H1 (cell line): ENCODE measurements around the gene JOSD1. TPM values are rescaled to one million over a fixed set of nuclear protein-coding genes. Genes with fewer than 3 reads are reported as not detected.

Experiments
- CTCF ChIA-PET: fragments of 300-600 bp; sonication (Branson Sonifier 250); formaldehyde crosslinking; loops from one replicate; lab custom pipeline; 2021; ENCODE audit not compliant: partially characterized antibody; lab: Charles Lee
- POLR2A ChIA-PET: fragments of 300-600 bp; sonication (Branson Sonifier 250); formaldehyde crosslinking; loops from one replicate; lab custom pipeline; 2021; ENCODE audit warnings: inconsistent platforms; ENCODE audit not compliant: partially characterized antibody; lab: Charles Lee
- DNase-seq, 2 experiments: peaks; one replicate each; pipeline versions ENCODE4 v3.0.0 to v3.0.0-alpha.2; 2010 to 2022; ENCODE audit warnings: low spot score in 2 of 2, low read depth in 1 of 2, mixed read lengths in 1 of 2
- FAIRE-seq: peaks from 2 replicates; lab custom pipeline; 2011; peaks lifted over from hg19 to GRCh38; lab: Jason Lieb, UNC
- H2AFZ ChIP-seq: 2 replicates; pipeline ENCODE4 v1.8.1; 2012; ENCODE audit warnings: low read length, inconsistent platforms
- H2AK5ac ChIP-seq: 2 replicates; pipeline ENCODE4 v1.6.1; 2013; ENCODE audit warnings: low read depth, low read length
- H2BK120ac ChIP-seq: replicated peaks from 2 replicates; pipeline ENCODE3; 2013; ENCODE audit warnings: low read depth, low read length, inconsistent platforms
- H2BK12ac ChIP-seq: 2 replicates; pipeline ENCODE4 v1.6.1; 2013; ENCODE audit warnings: low read depth, low read length
- H2BK15ac ChIP-seq: 2 replicates; pipeline ENCODE4 v1.6.1; 2013; ENCODE audit warnings: low read length
- H2BK20ac ChIP-seq: 2 replicates; pipeline ENCODE4 v1.6.1; 2013; ENCODE audit warnings: low read length
- H2BK5ac ChIP-seq: 2 replicates; pipeline ENCODE4 v1.6.1; 2013; ENCODE audit warnings: low read depth, low read length
- H3K14ac ChIP-seq: 2 replicates; pipeline ENCODE4 v1.6.1; 2013; ENCODE audit warnings: inconsistent platforms; ENCODE audit not compliant: insufficient read length
- H3K18ac ChIP-seq: 2 replicates; pipeline ENCODE4 v1.6.1; 2013; ENCODE audit warnings: low read length; ENCODE audit errors: extremely low read depth
- H3K23ac ChIP-seq: 2 replicates; pipeline ENCODE4 v1.6.1; 2013; ENCODE audit warnings: inconsistent platforms; ENCODE audit not compliant: insufficient read length
- H3K23me2 ChIP-seq: 2 replicates; pipeline ENCODE4 v1.6.1; 2013; ENCODE audit warnings: low read depth, low read length
- H3K27ac ChIP-seq: 2 replicates; pipeline ENCODE4 v1.6.1; 2011; ENCODE audit warnings: low read depth, low read length, inconsistent platforms
- H3K27me3 ChIP-seq, 4 experiments: replicated peaks in 1 of 4; 1 replicate in 1 of 4; 2 replicates in 3 of 4; pipeline versions ENCODE4 v1.6.1 to v1.8.1; 2011 to 2013; ENCODE audit warnings: low read length in 3 of 4, mild to moderate bottlenecking in 3 of 4, inconsistent platforms in 2 of 4, mixed read lengths in 2 of 4, moderate library complexity in 1 of 4; ENCODE audit not compliant: control insufficient read depth in 3 of 4, insufficient read depth in 3 of 4; ENCODE audit errors: extremely low read depth in 1 of 4
- H3K36me3 ChIP-seq, 4 experiments: 2 replicates each; pipeline versions ENCODE4 v1.6.1 to v1.8.1; 2011 to 2013; ENCODE audit warnings: mild to moderate bottlenecking in 4 of 4, low read length in 3 of 4, moderate library complexity in 2 of 4, control low read depth in 1 of 4, inconsistent platforms in 1 of 4; ENCODE audit not compliant: insufficient read depth in 4 of 4, control insufficient read depth in 2 of 4
- H3K4ac ChIP-seq: replicated peaks from 2 replicates; pipeline ENCODE3; 2013; ENCODE audit warnings: low read length, low read depth, mixed read lengths, inconsistent platforms; ENCODE audit not compliant: insufficient read length
- H3K4me1 ChIP-seq, 4 experiments: replicated peaks in 1 of 4; 1 replicate in 1 of 4; 2 replicates in 3 of 4; pipeline versions ENCODE4 v1.6.1 to v1.8.1; 2011 to 2013; ENCODE audit warnings: low read length in 3 of 4, inconsistent platforms in 2 of 4, mixed read lengths in 1 of 4; ENCODE audit not compliant: insufficient read depth in 4 of 4, control insufficient read depth in 3 of 4
- H3K4me2 ChIP-seq, 2 experiments: 2 replicates each; pipeline versions ENCODE4 v1.6.1 to v1.8.1; 2011 to 2013; ENCODE audit warnings: low read depth in 2 of 2, low read length in 2 of 2, control low read depth in 1 of 2, inconsistent platforms in 1 of 2, mild to moderate bottlenecking in 1 of 2; ENCODE audit not compliant: insufficient read depth in 1 of 2
- H3K4me3 ChIP-seq, 4 experiments: fragments of 200-600, 300-600 bp in 1 of 4; sonication (generic), shearing (Covaris generic), sonication (Bioruptor Twin) in 1 of 4; 2 replicates each; pipeline versions ENCODE4 v1.5.1 to v1.8.1; 2011 to 2016; ENCODE audit warnings: low read length in 4 of 4, low read depth in 3 of 4, control low read depth in 2 of 4, inconsistent platforms in 2 of 4, mild to moderate bottlenecking in 2 of 4, mixed read lengths in 1 of 4, moderate library complexity in 1 of 4; ENCODE audit not compliant: insufficient read depth in 2 of 4; ENCODE audit errors: extremely low read depth in 1 of 4
- H3K56ac ChIP-seq: replicated peaks from 2 replicates; pipeline ENCODE3; 2013; ENCODE audit warnings: low read depth, mild to moderate bottlenecking, mixed read lengths, low read length, inconsistent platforms; ENCODE audit not compliant: insufficient read length
- H3K79me1 ChIP-seq: 2 replicates; pipeline ENCODE4 v1.6.1; 2013; ENCODE audit warnings: low read depth, low read length, control low read depth
- H3K79me2 ChIP-seq, 2 experiments: 2 replicates each; pipeline versions ENCODE4 v1.6.1 to v1.8.1; 2012 to 2013; ENCODE audit warnings: low read length in 2 of 2, mild to moderate bottlenecking in 2 of 2, inconsistent platforms in 1 of 2; ENCODE audit not compliant: insufficient read depth in 2 of 2, control insufficient read depth in 1 of 2
- H3K9ac ChIP-seq, 4 experiments: replicated peaks in 1 of 4; 1 replicate in 1 of 4; 2 replicates in 3 of 4; pipeline versions ENCODE4 v1.6.1 to v1.8.1; 2011 to 2013; ENCODE audit warnings: low read depth in 3 of 4, low read length in 3 of 4, control low read depth in 2 of 4, mild to moderate bottlenecking in 2 of 4, moderate library complexity in 2 of 4, inconsistent platforms in 1 of 4; ENCODE audit errors: extremely low read depth in 1 of 4
- H3K9me3 ChIP-seq, 2 experiments: 2 replicates each; pipeline versions ENCODE4 v1.6.1 to v1.8.1; 2012 to 2013; ENCODE audit warnings: mild to moderate bottlenecking in 2 of 2, moderate library complexity in 2 of 2, control low read depth in 1 of 2, inconsistent platforms in 1 of 2, low read depth in 1 of 2, low read length in 1 of 2, mixed read lengths in 1 of 2; ENCODE audit not compliant: insufficient read depth in 2 of 2
- H4K20me1 ChIP-seq, 2 experiments: replicated peaks in 1 of 2; 2 replicates each; pipeline versions ENCODE3 to v1.8.1; 2011 to 2013; ENCODE audit warnings: inconsistent platforms in 2 of 2, low read length in 2 of 2, mild to moderate bottlenecking in 1 of 2; ENCODE audit not compliant: insufficient read depth in 2 of 2, control insufficient read depth in 1 of 2
- H4K5ac ChIP-seq: 2 replicates; pipeline ENCODE4 v1.6.1; 2013; ENCODE audit warnings: low read length, low read depth, mixed read lengths, inconsistent platforms; ENCODE audit not compliant: insufficient read length
- H4K8ac ChIP-seq: 2 replicates; pipeline ENCODE4 v1.8.0; 2013; ENCODE audit warnings: mild to moderate bottlenecking, moderate library complexity, low read length, inconsistent platforms; ENCODE audit not compliant: insufficient read depth; ENCODE audit errors: extremely low read depth
- H4K91ac ChIP-seq: replicated peaks from 2 replicates; pipeline ENCODE3; 2013; ENCODE audit warnings: low read length, mixed read lengths, inconsistent platforms; ENCODE audit not compliant: insufficient read length
- WGBS, 2 experiments: shearing (Covaris generic) in 1 of 2; methylation state at CpG; one replicate each; pipeline versions ENCODE4 v1.1.6 to v1.1.7; 2013 to 2015; ENCODE audit warnings: low lambda C conversion rate in 2 of 2, mixed read lengths in 2 of 2, inconsistent platforms in 1 of 2, low coverage in 1 of 2, missing lambda C conversion rate in 1 of 2; ENCODE audit not compliant: insufficient replicate concordance in 2 of 2, insufficient coverage in 1 of 2, insufficient read length in 1 of 2; ENCODE audit errors: extremely low coverage in 1 of 2, missing lambda C conversion rate in 1 of 2; 5-methylcytosine and 5-hydroxymethylcytosine counted together
- polyA plus RNA-seq, 7 experiments: library from polyadenylated mRNA; depleted of rRNA in 3 of 7; stranded (reverse) in 5 of 7; unstranded in 2 of 7; fragments of >200 nt in 5 of 7; fragments of 200-250 nt in 2 of 7; gene quantifications; 1 replicate in 5 of 7; 2 replicates in 1 of 7; 4 replicates in 1 of 7; pipeline versions ENCODE4 v1.2.1 to v1.2.3, GENCODE V29; 2011 to 2013; ENCODE audit warnings: missing spikeins in 2 of 7, mixed read lengths in 2 of 7
- total RNA-seq: library from RNA; stranded (reverse); fragmentation: NEBNext Ultra II Directional; extraction: Animal tissue kit (Norgen Biotek cat#: 25700); gene quantifications from 2 replicates; pipeline ENCODE4 v1.2.1, GENCODE V29; 2021

Gene JOSD1
- total and polyA plus RNA-seq, 2 of the 8 experiments (the other 6 are each of a cell fraction or from before 2014, with no cell fraction given) = 18.4 to 20.2 TPM

DNA sequence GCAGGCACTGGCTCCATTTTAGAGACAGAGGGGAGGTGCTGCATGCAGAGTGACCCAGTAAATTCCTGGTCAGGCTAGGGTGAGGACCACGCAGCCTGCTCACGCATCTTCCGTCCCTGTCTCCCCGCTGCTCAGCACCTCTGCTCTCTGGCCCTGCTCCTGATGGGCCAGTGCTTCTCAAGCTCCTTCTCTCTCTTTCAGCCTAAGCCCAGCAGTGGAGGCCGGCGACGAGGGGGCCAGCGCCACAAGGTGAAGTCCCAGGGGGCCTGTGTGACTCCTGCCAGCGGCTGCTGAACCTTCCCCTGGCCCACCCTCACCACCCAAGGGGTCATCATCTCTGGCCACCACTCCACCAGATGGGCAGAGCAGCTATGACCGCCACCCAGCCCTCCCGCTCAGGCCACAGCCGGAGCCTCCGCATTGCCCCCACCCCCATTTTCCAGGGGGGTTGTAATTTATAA is 29.7 kb upstream of the JOSD1 start:
- CTCF ChIA-PET = interaction anchor here (0.6 to 11.1 kb wide), 5 partner anchors 13 to 176 kb away, joined by 3 to 124 read pairs (median 4); no protein-coding TSS in a partner anchor
- Histone ChIP-seq H3K4ac (no peak overlapping the region), H3K4me1 (no peaks in the 10 kb centered on the region), H2BK12ac (no peak overlapping the region), H3K27ac (no peak overlapping the region), H3K23ac (no peak overlapping the region), H2AK5ac (no peak overlapping the region), H2BK15ac (no peak overlapping the region), H3K27me3 (no peaks in the 10 kb centered on the region), H3K14ac (no peak overlapping the region), H4K8ac (no peak overlapping the region), H4K20me1 (peaks cover 11 to 16% of the 10 kb centered on the region in 2 experiments), H2BK120ac (no peak overlapping the region), H3K9me3 (no peaks in the 10 kb centered on the region), H3K4me2 (no peak overlapping the region), H3K23me2 (no peaks in the 10 kb centered on the region), H3K79me2 (no peaks in the 10 kb centered on the region), H4K5ac (no peak overlapping the region), H3K18ac (no peak overlapping the region), H3K9ac (no peak overlapping the region), H3K56ac (no peak overlapping the region), H2AFZ (no peak overlapping the region), H3K4me3 (no peak overlapping the region), H2BK5ac (no peak overlapping the region), H3K79me1 (no peaks in the 10 kb centered on the region), H2BK20ac (no peak overlapping the region), H4K91ac (no peak overlapping the region), H3K36me3 (peaks cover 29 to 70% (median 61%) of the 10 kb centered on the region in 4 experiments)
- POLR2A ChIA-PET = interaction anchor here (1.0 to 13.2 kb wide), 3 partner anchors 10 to 20 kb away, joined by 3 to 112 read pairs (median 7); no protein-coding TSS in a partner anchor
- DNase-seq = no peak
- FAIRE-seq = no peak
- WGBS, 2 experiments = 96% methylated on average over 9 of the region's 13 CpGs; no CpG with 5 or more reads in 1 of the 2 experiments
